HG02885 (cell line): Measurements from ENCODE around the gene LCORL.
A peak's percentile ranks its signal among the peaks of the same experiment; 100 is the strongest.
"Not testable (repeated sequence)": the region's sequence is repeated elsewhere in the genome, so short reads cannot be mapped to it uniquely, and the experiment has no call there.

Experiments
- ATAC-seq: cut with Tn5 transposase; IDR thresholded peaks from one replicate; pipeline ENCODE4 v1.9.1; 2021; ENCODE audit warnings: mild to moderate bottlenecking; ENCODE audit not compliant: unreplicated experiment, poor library complexity

LCORL gene

GRCh38 chr4:17867276-17867675 lies 154.3 kb downstream of the LCORL start:
- ATAC-seq = no peak

- ATAC-seq = no peak
Observed at GRCh38 chr4:17866810-17867209, 154.7 kb downstream of the LCORL start.

- ATAC-seq = no peak
Observed at GRCh38 chr4:17865866-17866363, 155.6 kb downstream of the LCORL start.

GRCh38 chr4:17861906-17862305 lies 159.6 kb downstream of the LCORL start:
- ATAC-seq = not testable (repeated sequence)

- no peak for ATAC-seq
Observed at GRCh38 chr4:17859793-17860406, 161.7 kb downstream of the LCORL start.

GRCh38 chr4:17854036-17854435 lies 167.5 kb downstream of the LCORL start:
- no peak for ATAC-seq

GRCh38 chr4:17851959-17852358 lies 169.6 kb downstream of the LCORL start:
- ATAC-seq = no peak

- not testable (repeated sequence) for ATAC-seq
Observed at GRCh38 chr4:17850295-17850694, 171.3 kb downstream of the LCORL start.

- ATAC-seq = no peak
Observed at GRCh38 chr4:17846266-17846665, 175.3 kb downstream of the LCORL start.

GRCh38 chr4:17823871-17824669 lies 197.5 kb downstream of the LCORL start:
- no peak for ATAC-seq

GRCh38 chr4:17817027-17817426 lies 204.5 kb downstream of the LCORL start:
- peak; percentile 90 for ATAC-seq

GRCh38 chr4:17816142-17816541 lies 205.4 kb downstream of the LCORL start:
- no peak for ATAC-seq

GRCh38 chr4:17814140-17814539 lies 207.4 kb downstream of the LCORL start:
- ATAC-seq = no peak

GRCh38 chr4:17812801-17813200 lies 208.8 kb downstream of the LCORL start:
- ATAC-seq = no peak

- no peak for ATAC-seq
Observed at GRCh38 chr4:17812125-17812524, 209.4 kb downstream of the LCORL start.

GRCh38 chr4:17811078-17811603 lies 210.4 kb downstream of the LCORL start:
- ATAC-seq = peak; percentile 30

GRCh38 chr4:17810260-17811077 lies 211.1 kb downstream of the LCORL start, which contains the start of the genes DCAF16 and NCAPG:
TSS of gene DCAF16 (minus strand) at chr4:17810757. CDS start at chr4:17804141, 6,616 bp downstream.
TSS of gene NCAPG (plus strand) at chr4:17810979. CDS start at chr4:17811078, 99 bp downstream.
- ATAC-seq = peak; percentile 83

GRCh38 chr4:17809667-17810066 lies 211.9 kb downstream of the LCORL start:
- ATAC-seq = no peak

- ATAC-seq = no peak
Observed at GRCh38 chr4:17807446-17807845, 214.1 kb downstream of the LCORL start.

- ATAC-seq = peak; percentile 31
Observed at GRCh38 chr4:17805580-17806155, 215.9 kb downstream of the LCORL start.
